ENCODE measurements around the gene SPEM2. TPM values are rescaled to one million over a fixed set of nuclear protein-coding genes. Genes with fewer than 3 reads are reported as not detected.

The SPEM2 gene
- total RNA-seq, 4 donors from 2014 or later, result 0.40 TPM; not detected in 3

GRCh38 chr17:7418472-7419152 lies 6.8 kb upstream of the SPEM2 start:
- 66 to 68% methylated on average over 16 to 18 of the region's 18 CpGs for WGBS, 2 donors
- no peak for TF ChIP-seq CTCF (IDR thresholded peaks at IDR 0.05)
- no peak for TF ChIP-seq POLR2A (IDR thresholded peaks at IDR 0.05)
- H3K4me3 ChIP-seq (replicated peaks in 1 of 3), result no peak overlapping the region
- H3K27me3 ChIP-seq, result no peaks in the 10 kb centered on the region
- H3K9me3 ChIP-seq, result no peaks in the 10 kb centered on the region
- H3K4me1 ChIP-seq, result no peaks in the 10 kb centered on the region
- H3K36me3 ChIP-seq, result no peaks in the 10 kb centered on the region
- H3K27ac ChIP-seq, result no peak overlapping the region
- DNase-seq, result no peak
- intact Hi-C loops (cut with DNase I), result no loop called here

GRCh38 chr17:7419819-7420610 lies 5.4 kb upstream of the SPEM2 start, which contains the start of gene SPEM1:
Gene SPEM1 (plus strand): TSS chr17:7420324. CDS start chr17:7420385, 61 bp downstream.
- DNase-seq, result no peak
- Histone ChIP-seq H3K36me3 (no peaks in the 10 kb centered on the region), H3K4me1 (no peaks in the 10 kb centered on the region), H3K27ac (no peak within 1 kb of the TSS), H3K9me3 (no peaks in the 10 kb centered on the region), H3K27me3 (no peaks in the 10 kb centered on the region), H3K4me3 (replicated peaks in 1 of 3) (no peak within 1 kb of the TSS)
- intact Hi-C loops (cut with DNase I), result loop anchor here (5.0 kb wide), 1 partner anchor 58 kb away; no protein-coding TSS in a partner anchor
- 67 to 71% methylated on average over 11 to 13 of the region's 17 CpGs for WGBS, 2 donors
- no peak for TF ChIP-seq CTCF (IDR thresholded peaks at IDR 0.05)
- no peak for TF ChIP-seq POLR2A (IDR thresholded peaks at IDR 0.05)

GRCh38 chr17:7421186-7421585 lies 4.2 kb upstream of the SPEM2 start:
- no peak for DNase-seq

GRCh38 chr17:7423679-7424078 lies 1.7 kb upstream of the SPEM2 start:
- Histone ChIP-seq H3K4me3 (replicated peaks in 1 of 3) (no peak overlapping the region), H3K27ac (no peak overlapping the region), H3K36me3 (no peaks in the 10 kb centered on the region), H3K4me1 (no peaks in the 10 kb centered on the region), H3K27me3 (no peaks in the 10 kb centered on the region), H3K9me3 (no peaks in the 10 kb centered on the region)
- TF ChIP-seq CTCF (IDR thresholded peaks at IDR 0.05) (no peak), POLR2A (IDR thresholded peaks at IDR 0.05) (no peak)
- intact Hi-C loops (cut with DNase I), result loop anchor here (5.0 kb wide), 1 partner anchor 61 kb away; no protein-coding TSS in a partner anchor
- WGBS, 2 donors, result 41 to 50% methylated on average over 4 of the region's 4 CpGs
- no peak for DNase-seq

More at GRCh38 chr17:7421186-7421585, 4.2 kb upstream of the SPEM2 start:
- no peak for TF ChIP-seq POLR2A (IDR thresholded peaks at IDR 0.05)
- no peak for TF ChIP-seq CTCF (IDR thresholded peaks at IDR 0.05)
- WGBS, 2 donors, result 92 to 98% methylated on average over 10 to 14 of the region's 16 CpGs
- no peaks in the 10 kb centered on the region for H3K9me3 ChIP-seq
- H3K4me1 ChIP-seq, result no peaks in the 10 kb centered on the region
- no peak overlapping the region for H3K4me3 ChIP-seq (replicated peaks in 1 of 3)
- no peaks in the 10 kb centered on the region for H3K36me3 ChIP-seq
- H3K27me3 ChIP-seq, result no peaks in the 10 kb centered on the region
- H3K27ac ChIP-seq, result no peak overlapping the region
- intact Hi-C loops (cut with DNase I), result loop anchor here (5.0 kb wide), 1 partner anchor 59 kb away; no protein-coding TSS in a partner anchor

- no peaks in the 10 kb centered on the region for H3K36me3 ChIP-seq
- TF ChIP-seq POLR2A (IDR thresholded peaks at IDR 0.05) (no peak), CTCF (IDR thresholded peaks at IDR 0.05) (no peak)
- intact Hi-C loops (cut with DNase I), result no loop called here
- no peaks in the 10 kb centered on the region for H3K9me3 ChIP-seq
- WGBS, 2 donors, result 88 to 90% methylated on average over 3 of the region's 8 CpGs
- H3K4me3 ChIP-seq (replicated peaks in 1 of 3), result no peak overlapping the region
- no peaks in the 10 kb centered on the region for H3K4me1 ChIP-seq
- H3K27me3 ChIP-seq, result no peaks in the 10 kb centered on the region
- no peak overlapping the region for H3K27ac ChIP-seq
- no peak for DNase-seq
Observed at GRCh38 chr17:7425756-7426155, 340 bp downstream of the SPEM2 start.

All from thyroid gland (tissue), 4 donors.